Measurements from ENCODE around the gene TMEM219.

Gene TMEM219

GRCh38 chr16:29993191-29993902 is 31.5 kb downstream of the TMEM219 start:
- H3K4me3 Mint-ChIP-seq: peak overlapping the region; percentile 97
- H3K9me3 Mint-ChIP-seq (ENCODE audit: low read depth): no peaks in the 10 kb centered on the region
- H3K27ac Mint-ChIP-seq: no peak overlapping the region
- H3K27me3 Mint-ChIP-seq: no peaks in the 10 kb centered on the region
- peaks cover 3% of the 10 kb centered on the region for H3K36me3 Mint-ChIP-seq
- H3K4me1 Mint-ChIP-seq (ENCODE audit: low read depth): peaks cover 24% of the 10 kb centered on the region

GRCh38 chr16:29993903-29994599 is 32.2 kb downstream of the TMEM219 start:
- Mint-ChIP-seq H3K4me1 (ENCODE audit: low read depth) (peaks cover 27% of the 10 kb centered on the region), H3K27me3 (no peaks in the 10 kb centered on the region), H3K27ac (peak overlapping the region; percentile 99), H3K4me3 (peak overlapping the region; percentile 97), H3K9me3 (ENCODE audit: low read depth) (no peaks in the 10 kb centered on the region), H3K36me3 (peaks cover 3% of the 10 kb centered on the region)

GRCh38 chr16:29994600-29995323 is 32.9 kb downstream of the TMEM219 start:
- Mint-ChIP-seq H3K4me3 (peak overlapping the region; percentile 97), H3K27ac (peak overlapping the region; percentile 99), H3K9me3 (ENCODE audit: low read depth) (no peaks in the 10 kb centered on the region), H3K36me3 (peaks cover 3% of the 10 kb centered on the region), H3K27me3 (no peaks in the 10 kb centered on the region), H3K4me1 (ENCODE audit: low read depth) (peaks cover 31% of the 10 kb centered on the region)

GRCh38 chr16:29995324-29995910 is 33.5 kb downstream of the TMEM219 start, which contains the start of gene HIRIP3:
HIRIP3 (minus strand) TSS chr16:29995617; CDS start chr16:29995605, 12 bp downstream.
- Mint-ChIP-seq H3K27me3 (no peaks in the 10 kb centered on the region), H3K4me1 (ENCODE audit: low read depth) (peaks cover 32% of the 10 kb centered on the region), H3K9me3 (ENCODE audit: low read depth) (no peaks in the 10 kb centered on the region), H3K4me3 (peak within 1 kb of the TSS; percentile 97), H3K27ac (peak within 1 kb of the TSS; percentile 99), H3K36me3 (peaks cover 1% of the 10 kb centered on the region)

- Mint-ChIP-seq H3K27ac (peak within 1 kb of the TSS; percentile 99), H3K27me3 (no peaks in the 10 kb centered on the region), H3K9me3 (ENCODE audit: low read depth) (no peaks in the 10 kb centered on the region), H3K4me3 (peak within 1 kb of the TSS; percentile 97), H3K4me1 (ENCODE audit: low read depth) (peaks cover 32% of the 10 kb centered on the region), H3K36me3 (no peaks in the 10 kb centered on the region)
Measured at GRCh38 chr16:29995911-29996765, 34.3 kb downstream of the TMEM219 start, which contains the start of gene INO80E. INO80E (plus strand) TSS chr16:29996241; CDS start chr16:29996311, 70 bp downstream.

GRCh38 chr16:29996766-29997250 is 34.9 kb downstream of the TMEM219 start:
- peak overlapping the region; percentile 97 for H3K4me3 Mint-ChIP-seq
- H3K4me1 Mint-ChIP-seq (ENCODE audit: low read depth): peaks cover 32% of the 10 kb centered on the region
- H3K9me3 Mint-ChIP-seq (ENCODE audit: low read depth): no peaks in the 10 kb centered on the region
- no peaks in the 10 kb centered on the region for H3K36me3 Mint-ChIP-seq
- no peaks in the 10 kb centered on the region for H3K27me3 Mint-ChIP-seq
- peak overlapping the region; percentile 99 for H3K27ac Mint-ChIP-seq

- Mint-ChIP-seq H3K27me3 (no peaks in the 10 kb centered on the region), H3K36me3 (no peaks in the 10 kb centered on the region), H3K27ac (peak overlapping the region; percentile 54), H3K9me3 (ENCODE audit: low read depth) (no peaks in the 10 kb centered on the region), H3K4me1 (ENCODE audit: low read depth) (peaks cover 31% of the 10 kb centered on the region), H3K4me3 (no peak overlapping the region)
Measured at GRCh38 chr16:29999605-30000004, 37.7 kb downstream of the TMEM219 start.

- H3K36me3 Mint-ChIP-seq: no peaks in the 10 kb centered on the region
- no peak overlapping the region for H3K4me3 Mint-ChIP-seq
- no peak overlapping the region for H3K27ac Mint-ChIP-seq
- no peaks in the 10 kb centered on the region for H3K9me3 Mint-ChIP-seq (ENCODE audit: low read depth)
- H3K27me3 Mint-ChIP-seq: no peaks in the 10 kb centered on the region
- peaks cover 27% of the 10 kb centered on the region for H3K4me1 Mint-ChIP-seq (ENCODE audit: low read depth)
Measured at GRCh38 chr16:30000735-30001631, 39.1 kb downstream of the TMEM219 start.

GRCh38 chr16:30002614-30003346 is 40.9 kb downstream of the TMEM219 start:
- Mint-ChIP-seq H3K4me1 (ENCODE audit: low read depth) (peaks cover 19% of the 10 kb centered on the region), H3K27ac (peak overlapping the region; percentile 41), H3K9me3 (ENCODE audit: low read depth) (no peaks in the 10 kb centered on the region), H3K27me3 (no peaks in the 10 kb centered on the region), H3K4me3 (no peak overlapping the region), H3K36me3 (no peaks in the 10 kb centered on the region)

- Mint-ChIP-seq H3K4me3 (no peak overlapping the region), H3K27ac (peak overlapping the region; percentile 41), H3K27me3 (no peaks in the 10 kb centered on the region), H3K9me3 (ENCODE audit: low read depth) (no peaks in the 10 kb centered on the region), H3K4me1 (ENCODE audit: low read depth) (peaks cover 12% of the 10 kb centered on the region), H3K36me3 (no peaks in the 10 kb centered on the region)
Measured at GRCh38 chr16:30003670-30004423, 42.0 kb downstream of the TMEM219 start.

- Mint-ChIP-seq H3K27ac (no peak overlapping the region), H3K36me3 (no peaks in the 10 kb centered on the region), H3K9me3 (ENCODE audit: low read depth) (no peaks in the 10 kb centered on the region)
Measured at GRCh38 chr16:30004424-30004776, 42.5 kb downstream of the TMEM219 start.

GRCh38 chr16:30004811-30005242 is 42.9 kb downstream of the TMEM219 start:
- no peaks in the 10 kb centered on the region for H3K27me3 Mint-ChIP-seq
- H3K36me3 Mint-ChIP-seq: no peaks in the 10 kb centered on the region
- H3K4me1 Mint-ChIP-seq (ENCODE audit: low read depth): peaks cover 5% of the 10 kb centered on the region
- no peaks in the 10 kb centered on the region for H3K9me3 Mint-ChIP-seq (ENCODE audit: low read depth)
- no peak overlapping the region for H3K4me3 Mint-ChIP-seq
- H3K27ac Mint-ChIP-seq: no peak overlapping the region

More at GRCh38 chr16:30004424-30004776, 42.5 kb downstream of the TMEM219 start:
- H3K4me3 Mint-ChIP-seq: no peak overlapping the region
- H3K4me1 Mint-ChIP-seq (ENCODE audit: low read depth): peaks cover 7% of the 10 kb centered on the region
- no peaks in the 10 kb centered on the region for H3K27me3 Mint-ChIP-seq

Data from activated naive CD8-positive, alpha-beta T cell (primary cell).